K562 (cell line): Measurements from ENCODE around the gene NRTN. TPM values are rescaled to one million over a fixed set of nuclear protein-coding genes. Genes with fewer than 3 reads are reported as not detected.

ENCODE experiments used
- ATAC-seq: fragments of 200-7000 bp; cut with Tn5 transposase; 3 replicates; pipeline ENCODE4 v1.9.1; 2020; ENCODE audit warnings: moderate library complexity
- BruUV-seq: library from RNA; stranded (reverse); fragments of 400-500 nt; replicated peaks from 2 replicates; lab custom pipeline; 2021; lab: Mats Ljungman, UMichigan
- CTCF ChIA-PET: fragments of 300-600 bp; formaldehyde crosslinking; extraction: SDS; loops from one replicate; lab custom pipeline; 2021; ENCODE audit warnings: low intra/inter-chr PET ratio; lab: Yijun Ruan, JAX
- POLR2A ChIA-PET: fragments of 300-600, 350-650 bp; sonication (Branson Sonifier 250); formaldehyde crosslinking; extraction: SDS; loops from one replicate; lab custom pipeline; 2021; ENCODE audit warnings: antibody characterized with exemption, inconsistent platforms; lab: Yijun Ruan, JAX
- DNase-seq, 4 experiments: peaks; one replicate each; pipeline versions ENCODE4 v3.0.0 to v3.0.0-alpha.2; 2011 to 2018; ENCODE audit warnings: low spot score in 3 of 4, mixed read lengths in 3 of 4; ENCODE audit errors: extremely low read depth in 1 of 4
- FAIRE-seq: peaks from 2 replicates; lab custom pipeline; 2011; peaks lifted over from hg19 to GRCh38; lab: Jason Lieb, UNC
- H2AFZ ChIP-seq: 2 replicates; pipeline ENCODE4 v1.6.0; 2011; ENCODE audit warnings: low read depth, low read length, control low read depth, inconsistent platforms
- H3K27ac ChIP-seq: fragments of 200-600 bp; 3 replicates; pipeline ENCODE4 v1.8.0; 2011; ENCODE audit warnings: low read depth, mild to moderate bottlenecking, control low read depth, inconsistent platforms, low read length, moderate library complexity, mixed read lengths; ENCODE audit errors: extremely low read depth
- H3K27me3 ChIP-seq, 2 experiments: fragments of 300-600 bp in 1 of 2; 2 replicates in 1 of 2; 3 replicates in 1 of 2; pipeline versions ENCODE4 v1.6.0 to v1.8.0; 2011; ENCODE audit warnings: inconsistent platforms in 2 of 2, low read length in 2 of 2, mild to moderate bottlenecking in 1 of 2, mixed read lengths in 1 of 2, moderate library complexity in 1 of 2; ENCODE audit not compliant: control insufficient read depth in 2 of 2, insufficient read depth in 2 of 2
- H3K36me3 ChIP-seq: fragments of 300-600 bp; 3 replicates; pipeline ENCODE4 v1.8.0; 2011; ENCODE audit warnings: mild to moderate bottlenecking, low read length, inconsistent platforms; ENCODE audit not compliant: control insufficient read depth, insufficient read depth
- H3K4me1 ChIP-seq, 2 experiments: fragments of 200-600 bp in 1 of 2; replicated peaks in 1 of 2; 2 replicates in 1 of 2; 3 replicates in 1 of 2; pipeline versions ENCODE4 v1.5.1 to v1.8.0; 2011; ENCODE audit warnings: inconsistent platforms in 2 of 2, low read length in 2 of 2, mild to moderate bottlenecking in 1 of 2, mixed read lengths in 1 of 2, moderate library complexity in 1 of 2; ENCODE audit not compliant: control insufficient read depth in 2 of 2, insufficient read depth in 2 of 2
- H3K4me2 ChIP-seq: 2 replicates; pipeline ENCODE4 v1.6.1; 2011; ENCODE audit warnings: low read length, control low read depth, inconsistent platforms, mixed read lengths; ENCODE audit not compliant: insufficient read depth
- H3K4me3 ChIP-seq: fragments of 200-600 bp; sonication (generic), shearing (Covaris generic); 2 replicates; pipeline ENCODE4 v1.5.1; 2016; ENCODE audit warnings: control low read depth, inconsistent platforms
- H3K79me2 ChIP-seq: fragments of 200-600 bp; 3 replicates; pipeline ENCODE4 v1.8.0; 2011; ENCODE audit warnings: low read length, inconsistent platforms; ENCODE audit not compliant: control insufficient read depth, insufficient read depth
- H3K9ac ChIP-seq, 2 experiments: 2 replicates each; pipeline versions ENCODE4 v1.6.0 to v1.6.1; 2011; ENCODE audit warnings: low read depth in 2 of 2, low read length in 2 of 2, control low read depth in 1 of 2, inconsistent platforms in 1 of 2, mild to moderate bottlenecking in 1 of 2, mixed read lengths in 1 of 2; ENCODE audit not compliant: insufficient read depth in 1 of 2
- H3K9me1 ChIP-seq: one replicate; pipeline ENCODE4 v1.6.0; 2011; ENCODE audit warnings: inconsistent platforms, mild to moderate bottlenecking, low read length, moderate library complexity; ENCODE audit not compliant: control insufficient read depth, insufficient read depth
- H3K9me3 ChIP-seq: replicated peaks from 2 replicates; pipeline ENCODE4 v1.5.1; 2011; ENCODE audit warnings: low read depth, low read length, inconsistent platforms; ENCODE audit not compliant: control insufficient read depth, insufficient read depth
- H4K20me1 ChIP-seq: replicated peaks from 2 replicates; pipeline ENCODE4 v1.6.1; 2011; ENCODE audit warnings: low read length, inconsistent platforms, mixed read lengths; ENCODE audit not compliant: control insufficient read depth, insufficient read depth
- ARHGAP35 ChIP-seq: fragments of 450-650 bp; IDR thresholded peaks from 2 replicates; pipeline ENCODE4 v1.6.1; 2018; ENCODE audit not compliant: partially characterized antibody
- NFIC ChIP-seq: fragments of 450-650 bp; IDR thresholded peaks from 2 replicates; pipeline ENCODE4 v1.6.1; 2017; ENCODE audit warnings: mild to moderate bottlenecking, inconsistent platforms
- TEAD1 ChIP-seq, 2 experiments: fragments of 450-650 bp in 1 of 2; sonication (generic) in 1 of 2; formaldehyde crosslinking; IDR thresholded peaks; 2 replicates each; pipeline versions ENCODE4 v1.4.0 to v1.8.0; 2020 to 2022; ENCODE audit warnings: mild to moderate bottlenecking in 2 of 2, missing genetic modification reagents in 1 of 2
- WGBS: fragments of 100-300 bp; shearing (Covaris generic); methylation state at CpG from one replicate; pipeline ENCODE4 v1.1.6; 2016; ENCODE audit warnings: low coverage, mixed read lengths; ENCODE audit not compliant: insufficient coverage; ENCODE audit errors: missing lambda C conversion rate; 5-methylcytosine and 5-hydroxymethylcytosine counted together
- in situ Hi-C: fragments of 300-500 bp; cut with MboI; formaldehyde crosslinking; loops from 4 replicates; pipeline ENCODE4 v1.15.0; 2018; ENCODE audit warnings: inconsistent platforms, mixed read lengths
- intact Hi-C: fragments of 100-400 bp; cut with micrococcal nuclease; formaldehyde crosslinking; loops from 2 replicates; pipeline ENCODE4 v1.14.2; 2022
- polyA plus RNA-seq, 8 experiments: library from polyadenylated mRNA; depleted of rRNA in 4 of 8; stranded (reverse) in 5 of 8; unstranded in 3 of 8; fragments of >200 nt; fragmentation: Nextera tagmentation in 2 of 8; fragmentation: Illumina TruSeq in 1 of 8; extraction: Ambion mirVana in 2 of 8; extraction: Trizol in 1 of 8; gene quantifications; 2 replicates each; pipeline versions ENCODE4 v1.2.1 to v1.2.3, GENCODE V29; 2011 to 2014; ENCODE audit warnings: inconsistent platforms in 1 of 8, missing spikeins in 1 of 8
- total RNA-seq, 7 experiments: library from RNA; depleted of rRNA in 6 of 7; stranded (reverse); fragments of >200 nt in 6 of 7; fragmentation: Illumina TruSeq in 2 of 7; extraction: Trizol in 2 of 7; gene quantifications; 2 replicates each; pipeline versions ENCODE4 v1.2.1 to v1.2.3, GENCODE V29; 2011 to 2021; ENCODE audit warnings: low replicate concordance in 1 of 7
- TF ChIP-seq, protein P1 (sequence below): IDR thresholded peaks from 2 replicates; pipeline ENCODE4 v1.6.1; 2011; ENCODE audit not compliant: insufficient read length; ENCODE audit errors: extremely low read depth
- TF ChIP-seq, protein P2 (sequence below), 2 experiments: fragments of 450-650 bp in 1 of 2; sonication (generic) in 1 of 2; formaldehyde crosslinking; conservative IDR thresholded peaks; 2 replicates each; pipeline versions ENCODE4 v1.4.0 to v1.8.1; 2020 to 2022; ENCODE audit warnings: mild to moderate bottlenecking in 1 of 2, missing genetic modification reagents in 1 of 2

The NRTN gene
- total and polyA plus RNA-seq, 9 of the 15 experiments (the other 6 are each of a cell fraction or from before 2014, with no cell fraction given) = 0.62 to 8.1 (median 1.6) TPM; not detected in 2

DNA sequence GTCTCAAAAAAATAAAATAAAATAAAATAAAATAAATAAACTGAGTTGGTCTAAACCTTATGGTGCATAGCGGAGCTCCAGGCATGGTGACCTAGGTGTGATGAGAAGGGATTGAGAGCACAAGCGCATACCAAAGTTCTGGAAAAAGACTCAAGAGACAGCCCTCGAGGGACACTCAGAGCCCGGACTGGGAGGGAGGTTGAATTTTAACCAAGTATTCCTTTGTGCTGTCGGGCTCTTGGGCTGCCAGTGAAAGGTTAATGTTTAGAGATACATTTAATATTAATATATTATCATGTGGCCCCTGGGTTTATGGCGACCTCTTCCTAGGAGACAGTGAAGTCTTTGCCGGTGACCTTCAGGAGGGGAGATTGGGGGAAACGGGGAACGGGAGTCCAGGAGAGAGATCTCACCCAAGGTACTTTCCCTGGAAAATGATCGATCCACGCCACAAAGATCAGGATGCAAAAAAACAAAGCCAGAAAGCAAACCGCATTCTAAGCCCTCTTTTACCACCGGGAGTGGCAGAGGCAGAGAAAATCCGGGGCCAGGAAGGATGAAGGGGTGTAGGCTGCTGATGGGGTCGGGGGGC is 33.0 kb downstream of the NRTN start (continued):
- TF ChIP-seq, protein P1, sequence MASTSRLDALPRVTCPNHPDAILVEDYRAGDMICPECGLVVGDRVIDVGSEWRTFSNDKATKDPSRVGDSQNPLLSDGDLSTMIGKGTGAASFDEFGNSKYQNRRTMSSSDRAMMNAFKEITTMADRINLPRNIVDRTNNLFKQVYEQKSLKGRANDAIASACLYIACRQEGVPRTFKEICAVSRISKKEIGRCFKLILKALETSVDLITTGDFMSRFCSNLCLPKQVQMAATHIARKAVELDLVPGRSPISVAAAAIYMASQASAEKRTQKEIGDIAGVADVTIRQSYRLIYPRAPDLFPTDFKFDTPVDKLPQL = no peak

DNA sequence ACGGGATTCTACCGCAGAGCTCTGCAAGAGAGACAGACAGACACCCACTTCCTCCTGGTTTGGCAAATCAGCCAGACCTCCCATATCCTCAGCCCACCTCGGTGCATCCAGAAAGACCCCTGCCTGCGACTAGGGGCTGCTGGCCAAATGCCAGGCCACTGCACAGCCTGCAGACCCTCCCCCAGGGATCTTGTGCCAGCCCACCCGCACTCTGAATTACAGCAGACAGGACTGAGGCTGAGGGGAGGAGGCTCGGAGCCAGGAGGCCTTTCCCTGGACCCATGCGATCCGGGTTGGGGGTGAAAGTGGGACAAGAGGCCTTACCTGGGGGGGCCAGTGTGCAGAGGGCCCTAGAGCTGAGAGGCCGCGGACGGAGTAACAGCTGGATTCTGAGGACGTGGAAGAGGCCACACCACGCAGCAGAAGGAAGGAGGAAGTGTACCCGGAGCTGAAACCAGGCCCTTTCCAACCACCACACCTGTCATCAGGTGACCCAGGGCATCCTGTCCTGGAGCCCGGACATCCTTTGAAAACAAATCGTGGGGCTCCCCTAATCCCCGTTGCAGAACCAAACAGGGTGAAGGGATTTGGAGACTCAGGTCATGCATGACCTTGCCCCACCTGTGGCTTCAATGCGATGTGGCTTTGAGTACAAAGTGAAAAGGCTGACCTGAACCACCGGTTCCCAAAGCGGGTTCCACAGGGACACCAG is 33.6 kb downstream of the NRTN start:
- POLR2A ChIA-PET = interaction anchor here (1.3 kb wide), 1 partner anchor 10 kb away, joined by 5 read pairs; no protein-coding TSS in a partner anchor
- FAIRE-seq = no peak
- Histone ChIP-seq H3K27me3 (peaks cover 20 to 31% of the 10 kb centered on the region in 2 experiments), H4K20me1 (no peaks in the 10 kb centered on the region), H3K9me3 (no peaks in the 10 kb centered on the region), H2AFZ (no peak overlapping the region), H3K4me3 (no peak overlapping the region), H3K27ac (no peak overlapping the region), H3K36me3 (no peaks in the 10 kb centered on the region)
- CTCF ChIA-PET = no interaction called here
- BruUV-seq = no TSS peak
- intact Hi-C loops (no loop called here), in situ Hi-C loops (no loop called here)
- 43% methylated on average over 15 of the region's 20 CpGs for WGBS
- TF ChIP-seq ARHGAP35 = no peak
- TF ChIP-seq, protein P2, sequence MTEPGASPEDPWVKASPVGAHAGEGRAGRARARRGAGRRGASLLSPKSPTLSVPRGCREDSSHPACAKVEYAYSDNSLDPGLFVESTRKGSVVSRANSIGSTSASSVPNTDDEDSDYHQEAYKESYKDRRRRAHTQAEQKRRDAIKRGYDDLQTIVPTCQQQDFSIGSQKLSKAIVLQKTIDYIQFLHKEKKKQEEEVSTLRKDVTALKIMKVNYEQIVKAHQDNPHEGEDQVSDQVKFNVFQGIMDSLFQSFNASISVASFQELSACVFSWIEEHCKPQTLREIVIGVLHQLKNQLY (CRISPR knock-in tag; conservative IDR thresholded peaks at IDR 0.05) = no peak
- 0 out of 4 replicates have a peak, but pooled peaks of 1 of the 2 experiments have one; percentile 4 for TF ChIP-seq TEAD1 (CRISPR knock-in tag; IDR thresholded peaks at IDR 0.05)
- TF ChIP-seq NFIC = peak; percentile 25
- TF ChIP-seq, all 486 proteins: peak for 2
- Histone ChIP-seq H3K9ac (peak overlapping the region in 1 of 2 experiments; percentile 48; a peak in 1 of 4 replicates), H3K9me1 (no peaks in the 10 kb centered on the region), H3K79me2 (no peaks in the 10 kb centered on the region), H3K4me1 (peaks cover 0 to 12% of the 10 kb centered on the region in 2 experiments; a peak in 2 of 5 replicates), H3K4me2 (no peak overlapping the region)
- DNase-seq = peak in 1 of 4 experiments; percentile 9
- no peak for ATAC-seq
